Fibroblast of peridontal ligament (primary cell): Measurements from ENCODE around the gene ANO2.
"Not testable (repeated sequence)": the region's sequence is repeated elsewhere in the genome, so short reads cannot be mapped to it uniquely, and the experiment has no call there.

Experiments used
- DNase-seq: peaks from one replicate; pipeline ENCODE4 v3.0.0-alpha.2; 2010; ENCODE audit errors: extremely low read depth

ANO2 gene

GRCh38 chr12:5669624-5670023 is 275.4 kb downstream of the ANO2 start:
- DNase-seq = not testable (repeated sequence)

- DNase-seq = peak; percentile 52
Measured at GRCh38 chr12:5665615-5666014, 279.4 kb downstream of the ANO2 start.

- no peak for DNase-seq
Measured at GRCh38 chr12:5661811-5662210, 283.2 kb downstream of the ANO2 start.

- DNase-seq = no peak
Measured at GRCh38 chr12:5660238-5660637, 284.8 kb downstream of the ANO2 start.

GRCh38 chr12:5658339-5658941 is 286.6 kb downstream of the ANO2 start:
- not testable (repeated sequence) for DNase-seq

- DNase-seq = no peak
Measured at GRCh38 chr12:5656836-5657235, 288.2 kb downstream of the ANO2 start.

- DNase-seq = no peak
Measured at GRCh38 chr12:5655120-5655519, 289.9 kb downstream of the ANO2 start.

GRCh38 chr12:5654019-5654418 is 291.0 kb downstream of the ANO2 start:
- no peak for DNase-seq

GRCh38 chr12:5650829-5651461 is 294.1 kb downstream of the ANO2 start:
- DNase-seq = no peak

- DNase-seq = no peak
Measured at GRCh38 chr12:5650281-5650680, 294.8 kb downstream of the ANO2 start.

GRCh38 chr12:5648692-5649359 is 296.2 kb downstream of the ANO2 start:
- peak; percentile 12 for DNase-seq

GRCh38 chr12:5643266-5643665 is 301.8 kb downstream of the ANO2 start:
- no peak for DNase-seq

GRCh38 chr12:5637698-5638097 is 307.4 kb downstream of the ANO2 start:
- no peak for DNase-seq

- no peak for DNase-seq
Measured at GRCh38 chr12:5636907-5637306, 308.2 kb downstream of the ANO2 start.

- DNase-seq = no peak
Measured at GRCh38 chr12:5633106-5633505, 312.0 kb downstream of the ANO2 start.

GRCh38 chr12:5632453-5632852 is 312.6 kb downstream of the ANO2 start:
- no peak for DNase-seq

- no peak for DNase-seq
Measured at GRCh38 chr12:5631497-5631896, 313.6 kb downstream of the ANO2 start.

- DNase-seq = no peak
Measured at GRCh38 chr12:5630726-5631125, 314.3 kb downstream of the ANO2 start.

GRCh38 chr12:5628501-5628900 is 316.6 kb downstream of the ANO2 start:
- no peak for DNase-seq

- DNase-seq = no peak
Measured at GRCh38 chr12:5627053-5627630, 317.9 kb downstream of the ANO2 start.

GRCh38 chr12:5626151-5626550 is 318.9 kb downstream of the ANO2 start:
- DNase-seq = no peak

- no peak for DNase-seq
Measured at GRCh38 chr12:5624486-5625272, 320.4 kb downstream of the ANO2 start.
